Activated CD8-positive, alpha-beta memory T cell treated with anti-CD3 and anti-CD28 coated beads for 48 hours (primary cell): ENCODE results near the gene MRGPRE.

Source experiments
- DNase-seq, 3 experiments: peaks; one replicate each; pipeline ENCODE4 v3.0.0-alpha.2; 2020; ENCODE audit warnings: low read depth in 2 of 3, low spot score in 2 of 3

Gene MRGPRE

DNA sequence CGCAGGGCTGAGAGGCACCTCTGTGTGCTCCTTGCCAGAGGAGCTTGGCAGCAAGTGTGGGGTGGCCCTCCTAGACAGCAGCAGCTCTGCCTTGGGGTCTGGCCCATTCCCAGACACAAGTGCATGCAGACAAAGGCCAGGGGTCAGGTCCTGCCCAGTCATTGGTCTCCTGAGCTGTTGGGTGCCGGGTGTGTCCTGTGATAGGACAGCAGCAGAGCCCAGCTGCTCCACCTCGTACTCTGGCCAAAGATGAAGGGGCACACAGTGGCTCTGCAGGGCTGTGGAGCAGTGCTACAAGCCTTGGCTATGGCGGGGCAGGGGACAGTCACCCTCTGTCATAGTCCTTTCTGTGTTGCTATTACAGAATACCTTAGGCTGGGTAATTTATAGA lies 49.8 kb downstream of the MRGPRE start:
- no peak for DNase-seq

DNA sequence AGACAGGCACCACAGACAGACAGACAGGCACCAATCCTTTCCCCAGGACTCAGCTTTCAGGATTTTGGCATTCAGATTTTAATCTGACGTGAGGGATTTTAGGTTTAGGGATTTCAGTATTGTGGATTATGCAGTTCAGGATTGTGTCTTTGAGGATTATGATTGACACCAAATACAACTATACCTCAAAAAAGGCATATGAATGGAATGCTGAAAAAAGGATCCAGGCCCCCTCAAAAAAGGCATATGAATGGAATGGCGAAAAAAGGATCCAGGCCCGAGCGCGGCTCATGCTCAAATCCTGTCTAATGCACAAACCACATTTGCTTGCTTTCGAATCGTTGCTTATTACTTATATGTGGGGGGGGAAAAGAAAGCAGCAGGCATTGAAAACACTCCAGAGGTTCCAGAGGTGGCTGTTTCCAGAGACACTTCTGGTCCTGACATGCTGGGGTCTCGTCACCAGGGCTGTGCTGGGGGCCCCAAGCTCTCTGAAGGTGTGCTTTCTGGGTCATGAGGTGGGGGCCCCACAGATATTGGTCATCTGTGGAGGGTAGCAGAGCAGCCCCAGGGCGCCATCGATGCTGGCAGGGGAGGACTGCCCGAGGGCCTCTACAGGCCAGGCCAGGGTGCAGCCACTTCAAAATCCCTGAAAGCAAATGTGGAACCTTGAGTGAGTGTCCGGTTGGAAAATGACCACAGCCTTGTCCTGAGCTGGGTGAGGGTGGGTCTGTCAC lies 50.3 kb downstream of the MRGPRE start:
- no peak for DNase-seq

DNA sequence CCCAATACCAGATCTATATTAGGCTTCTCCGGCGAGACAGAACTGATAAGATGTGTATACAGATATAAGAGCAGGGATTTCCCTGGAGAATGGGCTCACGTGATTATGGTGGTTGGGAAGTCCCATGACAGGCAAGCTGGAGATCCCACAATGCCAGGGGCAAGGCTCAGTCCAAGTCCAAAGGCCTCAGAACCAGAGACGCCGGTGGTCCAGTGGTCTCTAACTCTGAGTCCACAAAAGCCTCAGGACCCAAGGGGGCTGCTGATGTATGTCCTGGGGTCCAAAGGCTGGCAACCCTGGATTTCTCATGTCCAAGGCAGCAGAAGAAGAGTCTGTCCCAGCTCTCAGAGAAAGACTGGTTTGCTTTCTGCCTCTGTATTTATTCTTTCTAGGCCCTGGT lies 51.3 kb downstream of the MRGPRE start:
- no peak for DNase-seq

DNA sequence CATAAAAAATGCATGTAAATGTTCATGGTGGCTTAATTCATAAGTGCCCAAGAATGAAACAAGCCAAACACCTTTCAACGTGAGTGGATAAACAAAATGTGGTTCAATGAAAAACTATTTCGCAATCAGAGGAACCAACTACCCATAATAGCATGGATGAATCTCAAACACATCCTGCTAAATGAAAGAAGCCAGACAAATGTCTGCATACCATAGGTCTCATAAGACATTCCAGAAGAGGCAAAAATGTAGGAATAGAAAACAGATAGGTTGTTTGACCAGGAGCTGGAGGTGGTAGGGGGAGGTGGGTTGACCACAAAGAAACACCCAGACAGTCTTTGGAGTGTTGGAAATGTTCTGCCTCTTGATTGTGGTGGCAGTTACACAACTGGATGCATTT lies 53.9 kb downstream of the MRGPRE start:
- DNase-seq = no peak

DNA sequence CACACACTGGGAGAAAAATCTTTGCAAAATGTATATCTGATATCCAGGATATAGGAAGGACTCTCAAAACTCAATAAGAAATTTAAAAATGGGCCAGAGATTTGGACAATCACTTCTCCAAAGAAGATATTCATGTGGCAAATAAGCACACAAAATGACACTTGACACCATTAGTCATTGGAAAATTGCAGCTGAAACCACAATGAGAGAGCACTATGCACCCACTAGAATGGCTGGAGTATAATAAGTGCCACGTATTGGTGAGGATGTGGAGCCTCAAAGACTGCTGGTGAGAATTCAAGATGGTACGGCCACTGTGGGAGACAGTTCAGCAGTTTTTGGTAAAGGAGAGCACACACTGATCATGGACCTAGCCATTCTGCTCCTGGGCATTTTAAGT lies 54.3 kb downstream of the MRGPRE start:
- DNase-seq = no peak
